Measurements from ENCODE around the gene BTBD9. TPM values are rescaled to one million over a fixed set of nuclear protein-coding genes. Genes with fewer than 3 reads are reported as not detected.
A peak's percentile ranks its signal among the peaks of the same experiment; 100 is the strongest.

Gene BTBD9
- total and polyA plus RNA-seq, 2 of the 13 experiments (the other 11 are each of a cell fraction or from before 2014, with no cell fraction given), result 1.2 to 3.0 TPM

GRCh38 chr6:38212116-38212515 lies 427.6 kb downstream of the BTBD9 start:
- in situ Hi-C loops (cut with HindIII; ENCODE audit: extremely low pct_ligation_motif_present, low pct_unique_long_range_greater_than_20kb) (no loop called here), intact Hi-C loops (cut with micrococcal nuclease; ENCODE audit: unreplicated experiment) (no loop called here)
- Histone ChIP-seq H3K27me3 (ENCODE audit: control insufficient read depth in 1 of 2, insufficient read depth in 2 of 2, low read length in 2 of 2) (no peaks in the 10 kb centered on the region; a peak in 1 of 5 replicates), H3K9ac (ENCODE audit: insufficient read depth, low read depth, low read length) (no peak overlapping the region), H3K36me3 (replicated peaks in 1 of 2; ENCODE audit: control insufficient read depth in 1 of 2, insufficient read depth in 2 of 2, low read length in 2 of 2) (no peaks in the 10 kb centered on the region), H3K9me3 (ENCODE audit: low read length) (no peaks in the 10 kb centered on the region), H3K4me2 (ENCODE audit: low read depth, low read length) (peak overlapping the region; percentile 52), H2AFZ (ENCODE audit: low read length) (no peak overlapping the region), H3K4me3 (replicated peaks in 1 of 3; ENCODE audit: insufficient read depth in 1 of 3, low read depth in 2 of 3, low read length in 3 of 3) (no peak overlapping the region), H3K79me2 (ENCODE audit: insufficient read depth, low read length) (no peaks in the 10 kb centered on the region), H4K20me1 (ENCODE audit: insufficient read depth, low read length) (no peaks in the 10 kb centered on the region), H3K27ac (ENCODE audit: extremely low read length, insufficient read depth, low read length) (no peak overlapping the region), H3K4me1 (ENCODE audit: insufficient read depth, low read length) (peaks cover 15% of the 10 kb centered on the region)
- CTCF ChIA-PET (ENCODE audit: low intra/inter-chr PET ratio, low total read pairs), result no interaction called here
- no peak for DNase-seq (ENCODE audit: low spot score)
- no TSS peak for BruUV-seq (replicated peaks)
- TF ChIP-seq SMAD9 (CRISPR knock-in tag; IDR thresholded peaks at IDR 0.05) (no peak), ZNF552 (CRISPR knock-in tag; IDR thresholded peaks at IDR 0.05; ENCODE audit: borderline replicate concordance) (no peak), RBAK (CRISPR knock-in tag; IDR thresholded peaks at IDR 0.05) (no peak), SNAPC4 (CRISPR knock-in tag; IDR thresholded peaks at IDR 0.05) (no peak), MAFG (CRISPR knock-in tag; IDR thresholded peaks at IDR 0.05) (no peak), CEBPG (CRISPR knock-in tag; IDR thresholded peaks at IDR 0.05) (no peak), ZSCAN30 (CRISPR knock-in tag; IDR thresholded peaks at IDR 0.05) (no peak), MEF2D (CRISPR knock-in tag; IDR thresholded peaks at IDR 0.05) (no peak), ASH2L (IDR thresholded peaks at IDR 0.05; ENCODE audit: insufficient read length, low read depth, low read length) (no peak), CSRNP1 (CRISPR knock-in tag; IDR thresholded peaks at IDR 0.05) (no peak), CENPX (CRISPR knock-in tag; IDR thresholded peaks at IDR 0.05) (no peak), GABPA (IDR thresholded peaks at IDR 0.05; ENCODE audit: low read depth, low read length) (no peak), GABPA (CRISPR knock-in tag; IDR thresholded peaks at IDR 0.05; ENCODE audit: low read depth) (no peak), ZBTB25 (CRISPR knock-in tag; IDR thresholded peaks at IDR 0.05) (no peak), ZNF713 (CRISPR knock-in tag; IDR thresholded peaks at IDR 0.05) (no peak)
- ATAC-seq, result peak; percentile 33
- POLR2A ChIA-PET, result no interaction called here
- no peak for FAIRE-seq
- WGBS (ENCODE audit: low lambda C conversion rate), result 100% methylated on average over 1 of the region's 3 CpGs
